Activated CD4-positive, alpha-beta T cell treated with anti-CD3 and anti-CD28 coated beads, Interleukin-2, Interleukin-4, amounts not matched to agents 100 ng/mL and 50 ng/mL, durations not matched to agents 16 hours and 8 hours (primary cell): ENCODE measurements around the gene PLCB1.

Source experiments
- DNase-seq: peaks from one replicate; pipeline ENCODE4 v3.0.0-alpha.2; 2020; ENCODE audit warnings: low spot score

PLCB1 gene

GRCh38 chr20:8507231-8507630 is 375.2 kb downstream of the PLCB1 start:
- no peak for DNase-seq

DNA sequence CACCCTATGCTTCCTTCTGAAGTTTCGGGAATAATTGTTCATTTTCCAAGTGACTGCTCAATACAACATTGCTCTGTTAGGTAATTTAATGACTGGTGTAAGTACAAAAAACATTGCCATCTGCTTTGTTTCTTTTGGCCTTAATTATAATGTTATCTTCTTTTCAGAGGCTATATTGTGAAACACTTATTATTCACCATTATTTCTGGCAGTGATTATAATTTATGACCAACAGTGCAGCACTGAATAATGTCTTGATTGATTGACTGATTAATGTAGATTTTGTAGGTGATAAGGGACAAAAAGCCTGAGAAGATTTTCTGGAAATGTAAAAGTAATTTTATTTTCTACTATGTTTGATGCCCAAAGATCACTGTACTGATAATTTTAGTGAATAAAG is 377.7 kb downstream of the PLCB1 start:
- DNase-seq: no peak

- DNase-seq: no peak
Measured at GRCh38 chr20:8510808-8511207, 378.7 kb downstream of the PLCB1 start.

- no peak for DNase-seq
Measured at GRCh38 chr20:8512003-8512402, 379.9 kb downstream of the PLCB1 start.

DNA sequence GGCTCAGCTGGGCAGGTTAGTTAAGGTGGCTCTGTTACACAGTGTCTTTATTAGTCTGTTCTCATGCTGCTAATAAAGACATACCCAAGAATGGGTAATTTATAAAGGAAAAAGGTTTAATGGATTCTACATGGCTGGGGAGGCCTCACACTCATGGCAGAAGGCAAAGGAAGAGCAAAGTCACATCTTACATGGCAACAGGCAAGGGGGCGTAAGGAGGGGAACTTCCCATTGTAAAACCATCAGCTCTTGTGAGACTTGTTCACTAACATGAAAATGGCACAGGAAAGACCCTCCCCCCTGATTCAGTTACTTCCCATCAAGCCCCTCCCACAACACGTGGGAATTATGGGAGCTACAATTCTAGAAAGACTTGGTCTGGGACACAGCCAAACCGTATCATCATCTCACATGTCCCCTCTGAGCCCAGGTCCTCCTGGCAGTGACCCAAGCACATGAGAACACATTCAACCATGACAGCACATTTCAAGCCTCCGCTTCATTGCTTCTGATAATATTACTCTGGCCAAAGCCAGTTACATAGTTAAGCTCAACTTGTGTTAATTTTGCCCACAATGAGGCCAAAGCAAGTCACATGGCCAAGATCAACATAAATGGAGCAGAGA is 383.9 kb downstream of the PLCB1 start:
- DNase-seq: no peak

DNA sequence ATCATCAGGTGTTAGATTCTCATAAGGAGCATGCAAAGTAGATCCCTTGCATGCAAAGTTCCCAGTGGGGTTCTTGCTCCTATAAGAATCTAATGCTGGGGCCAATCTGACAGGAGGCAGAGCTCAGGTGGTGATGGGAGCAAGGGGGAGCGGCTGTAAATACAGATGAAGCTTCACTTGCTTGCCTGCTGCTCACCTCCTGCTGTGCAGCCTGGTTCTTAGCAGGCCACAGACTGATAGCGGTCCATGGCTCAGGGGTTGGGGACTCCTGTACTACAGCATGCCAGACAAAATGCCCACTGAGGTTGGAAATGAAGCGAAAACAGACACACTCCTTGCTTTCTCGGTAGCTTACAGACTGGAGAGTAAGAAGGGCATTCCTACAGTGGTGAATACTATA is 386.8 kb downstream of the PLCB1 start:
- no peak for DNase-seq

GRCh38 chr20:8519887-8520286 is 387.8 kb downstream of the PLCB1 start:
- DNase-seq: no peak

DNA sequence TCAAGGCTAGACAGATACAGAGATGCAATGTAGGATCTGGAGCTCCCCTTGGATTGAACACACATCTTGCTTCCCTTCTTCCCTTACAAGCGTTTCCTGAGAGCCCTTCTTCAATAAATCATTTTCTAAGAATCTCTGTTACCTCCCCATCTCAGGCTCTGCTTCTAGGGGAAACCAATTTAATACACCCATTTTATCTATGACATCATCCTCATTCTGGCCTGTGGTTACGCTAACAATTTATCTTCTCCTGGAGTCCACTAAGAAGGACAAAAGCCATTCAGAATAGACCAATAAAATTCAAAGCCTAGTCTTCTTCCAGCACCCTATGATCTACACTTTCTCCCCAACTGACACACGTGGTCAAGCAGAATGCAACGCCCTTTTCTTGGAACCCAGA is 390.1 kb downstream of the PLCB1 start:
- DNase-seq: no peak

DNA sequence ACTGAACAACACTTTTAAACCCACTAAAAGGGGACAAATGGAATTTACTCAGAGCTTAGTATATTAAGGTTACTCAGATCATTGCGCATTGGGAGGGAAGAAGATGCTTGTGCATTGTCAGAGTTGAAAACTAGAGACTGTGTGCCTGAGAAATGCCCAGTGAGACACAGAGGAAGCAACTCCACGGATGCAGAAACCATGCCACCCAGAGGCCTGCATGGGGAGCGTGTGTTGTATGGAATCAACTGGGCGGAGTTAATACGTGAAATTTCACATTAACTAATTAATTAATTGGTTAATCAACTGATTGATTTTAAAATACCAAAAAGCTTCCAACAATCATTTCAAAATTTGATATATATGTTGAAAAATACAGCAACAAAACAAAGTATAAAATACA is 391.6 kb downstream of the PLCB1 start:
- no peak for DNase-seq

DNA sequence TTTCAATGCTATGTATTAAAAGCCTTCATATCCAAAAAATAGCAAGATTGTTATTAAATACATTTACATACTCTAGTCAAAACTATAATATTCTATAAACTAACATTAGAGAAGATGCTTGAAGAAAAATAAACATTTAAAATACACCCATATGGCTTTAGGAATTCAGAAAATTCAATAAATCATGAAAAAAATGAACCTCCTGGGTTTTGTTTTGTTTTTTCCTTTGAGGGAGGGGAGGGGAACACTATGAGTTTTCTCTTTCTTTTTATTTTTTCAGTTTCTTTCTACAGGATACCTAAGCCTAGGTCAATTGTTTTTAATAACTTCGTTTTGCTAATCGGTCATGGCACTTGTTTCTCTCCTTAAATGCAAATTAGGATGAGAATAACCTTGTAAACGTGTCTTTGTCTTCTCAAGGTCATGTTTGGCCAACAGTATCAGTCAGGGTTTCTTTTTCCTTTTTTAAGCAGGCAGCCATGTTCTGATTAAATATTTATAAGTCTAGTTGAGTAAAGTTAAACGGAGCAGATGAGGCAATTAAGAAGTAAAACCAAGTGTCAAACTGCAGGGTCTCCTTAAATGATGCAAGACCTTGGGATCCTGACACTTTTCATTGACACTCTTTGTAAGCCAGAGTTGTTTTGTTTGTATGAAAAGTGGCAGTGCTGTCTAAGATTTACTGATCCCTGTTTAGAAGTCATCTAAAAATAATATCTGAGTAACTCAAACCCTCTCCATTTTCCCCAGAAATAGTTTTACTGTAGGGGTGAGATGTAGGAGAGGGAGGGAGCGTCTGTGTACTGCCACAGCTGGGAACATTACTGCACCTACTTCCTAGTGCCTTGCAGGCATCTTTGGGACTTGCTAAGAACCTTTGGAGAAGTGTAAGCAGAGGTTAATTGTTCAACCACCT is 392.3 kb downstream of the PLCB1 start:
- no peak for DNase-seq

GRCh38 chr20:8525017-8525343 is 392.9 kb downstream of the PLCB1 start:
- no peak for DNase-seq

- no peak for DNase-seq
Measured at GRCh38 chr20:8526610-8527009, 394.5 kb downstream of the PLCB1 start.

GRCh38 chr20:8527998-8528723 is 396.1 kb downstream of the PLCB1 start:
- DNase-seq: no peak

GRCh38 chr20:8530022-8530421 is 398.0 kb downstream of the PLCB1 start:
- no peak for DNase-seq

GRCh38 chr20:8532169-8532568 is 400.1 kb downstream of the PLCB1 start:
- DNase-seq: no peak

GRCh38 chr20:8534368-8535160 is 402.5 kb downstream of the PLCB1 start:
- DNase-seq: no peak

- no peak for DNase-seq
Measured at GRCh38 chr20:8535403-8536261, 403.6 kb downstream of the PLCB1 start.

- DNase-seq: no peak
Measured at GRCh38 chr20:8536262-8536618, 404.2 kb downstream of the PLCB1 start.

GRCh38 chr20:8540466-8540865 is 408.4 kb downstream of the PLCB1 start:
- no peak for DNase-seq

- no peak for DNase-seq
Measured at GRCh38 chr20:8542110-8542486, 410.0 kb downstream of the PLCB1 start.

- DNase-seq: no peak
Measured at GRCh38 chr20:8545212-8545611, 413.1 kb downstream of the PLCB1 start.
